SK-N-SH (cell line): ENCODE measurements around the gene PDGFRB. TPM values are rescaled to one million over a fixed set of nuclear protein-coding genes. Genes with fewer than 3 reads are reported as not detected.

Experiments used
- CTCF ChIA-PET: fragments of 300-600, 350-600 bp; formaldehyde crosslinking; extraction: SDS; loops from one replicate; lab custom pipeline; 2021; lab: Yijun Ruan, JAX
- POLR2A ChIA-PET: fragments of 350-600 bp; sonication (Branson Sonifier 250); formaldehyde crosslinking; extraction: SDS; loops from one replicate; lab custom pipeline; 2020; ENCODE audit warnings: antibody characterized with exemption, inconsistent platforms; lab: Yijun Ruan, JAX
- DNase-seq: peaks from one replicate; pipeline ENCODE4 v3.0.0; 2012
- H2AFZ ChIP-seq: fragments of 200-600 bp; sonication (generic); 2 replicates; pipeline ENCODE4 v1.8.1; 2016; ENCODE audit warnings: antibody characterized with exemption, mild to moderate bottlenecking, low read depth
- H3F3A ChIP-seq: fragments of 200-600 bp; sonication (generic); replicated peaks from 2 replicates; pipeline ENCODE3; 2016; ENCODE audit warnings: antibody characterized with exemption, mild to moderate bottlenecking; ENCODE audit not compliant: insufficient read depth
- H3K27ac ChIP-seq, 2 experiments: fragments of 200-500 bp in 1 of 2; fragments of 200-600 bp in 1 of 2; sonication (Bioruptor generic) in 1 of 2; sonication (generic), shearing (Covaris generic) in 1 of 2; 2 replicates each; pipeline versions ENCODE4 v1.5.1 to v1.6.1; 2014 to 2016; ENCODE audit warnings: low read depth in 2 of 2, inconsistent platforms in 1 of 2, low read length in 1 of 2, mild to moderate bottlenecking in 1 of 2, mixed read lengths in 1 of 2
- H3K27me3 ChIP-seq: fragments of 200-600 bp; sonication (generic), shearing (Covaris generic); 2 replicates; pipeline ENCODE4 v1.6.1; 2016; ENCODE audit warnings: mixed run types; ENCODE audit not compliant: insufficient read depth
- H3K36me3 ChIP-seq, 2 experiments: fragments of 200-500 bp in 1 of 2; fragments of 200-600 bp in 1 of 2; sonication (Bioruptor generic) in 1 of 2; sonication (generic) in 1 of 2; replicated peaks in 1 of 2; 2 replicates each; pipeline versions ENCODE3 to v1.5.1; 2014 to 2016; ENCODE audit warnings: low read length in 1 of 2, mild to moderate bottlenecking in 1 of 2; ENCODE audit not compliant: insufficient read depth in 2 of 2, control insufficient read depth in 1 of 2
- H3K4me1 ChIP-seq, 2 experiments: fragments of 200-500 bp in 1 of 2; fragments of 200-600 bp in 1 of 2; sonication (Bioruptor generic) in 1 of 2; sonication (generic), shearing (Covaris generic) in 1 of 2; 2 replicates each; pipeline versions ENCODE4 v1.5.1 to v1.6.1; 2014 to 2016; ENCODE audit warnings: low read depth in 1 of 2, low read length in 1 of 2, mixed run types in 1 of 2; ENCODE audit not compliant: insufficient read depth in 2 of 2, control insufficient read depth in 1 of 2
- H3K4me2 ChIP-seq: fragments of 200-600 bp; sonication (generic), shearing (Covaris generic); 2 replicates; pipeline ENCODE4 v1.6.1; 2017; ENCODE audit warnings: mixed run types
- H3K4me3 ChIP-seq, 2 experiments: fragments of 200-500 bp in 1 of 2; fragments of 200-600 bp in 1 of 2; sonication (Bioruptor generic) in 1 of 2; sonication (generic), shearing (Covaris generic) in 1 of 2; 2 replicates each; pipeline versions ENCODE4 v1.5.1 to v1.8.1; 2014 to 2016; ENCODE audit warnings: low read depth in 2 of 2, inconsistent platforms in 1 of 2, low read length in 1 of 2, mild to moderate bottlenecking in 1 of 2, mixed read lengths in 1 of 2, moderate library complexity in 1 of 2
- H3K79me2 ChIP-seq: fragments of 200-600 bp; sonication (generic); 2 replicates; pipeline ENCODE4 v1.8.1; 2017; ENCODE audit warnings: mild to moderate bottlenecking; ENCODE audit not compliant: insufficient read depth
- H3K9ac ChIP-seq: fragments of 200-600 bp; sonication (generic); 2 replicates; pipeline ENCODE4 v1.6.1; 2017; ENCODE audit warnings: mixed run types
- H3K9me2 ChIP-seq: fragments of 200-600 bp; sonication (generic); 2 replicates; pipeline ENCODE4 v1.6.1; 2017; ENCODE audit warnings: mixed run types
- H3K9me3 ChIP-seq: fragments of 200-600 bp; sonication (generic); 2 replicates; pipeline ENCODE4 v1.6.1; 2017; ENCODE audit warnings: mixed run types, mild to moderate bottlenecking, moderate library complexity
- H4K20me1 ChIP-seq: fragments of 200-600 bp; sonication (generic); 2 replicates; pipeline ENCODE4 v1.6.1; 2017; ENCODE audit warnings: mild to moderate bottlenecking, mixed run types; ENCODE audit not compliant: insufficient read depth
- EP300 ChIP-seq, 2 experiments: IDR thresholded peaks; 2 replicates each; pipeline versions ENCODE4 v1.4.0 to v1.6.1; 2012; ENCODE audit warnings: borderline replicate concordance in 1 of 2, low read depth in 1 of 2, low read length in 1 of 2
- FOSL2 ChIP-seq: IDR thresholded peaks from 2 replicates; pipeline ENCODE4 v1.4.0; 2012; ENCODE audit warnings: low read depth, mild to moderate bottlenecking, moderate library complexity, borderline replicate concordance
- FOXM1 ChIP-seq: IDR thresholded peaks from 2 replicates; pipeline ENCODE4 v1.4.0; 2012; ENCODE audit warnings: low read depth, mild to moderate bottlenecking
- GATA2 ChIP-seq: sonication (generic); formaldehyde crosslinking; IDR thresholded peaks from 2 replicates; pipeline ENCODE4 v1.5.0; 2020; ENCODE audit warnings: mild to moderate bottlenecking, missing genetic modification reagents
- MXI1 ChIP-seq: IDR thresholded peaks from 2 replicates; pipeline ENCODE4 v1.6.1; 2012; ENCODE audit warnings: mild to moderate bottlenecking, low read depth, low read length, improper control_type of control experiment
- POLR2AphosphoS5 ChIP-seq: IDR thresholded peaks from 2 replicates; pipeline ENCODE4 v1.6.1; 2012; ENCODE audit warnings: low read depth, low read length
- RAD21 ChIP-seq: IDR thresholded peaks from 2 replicates; pipeline ENCODE4 v1.6.1; 2012; ENCODE audit warnings: mild to moderate bottlenecking, low read length
- SMC3 ChIP-seq: IDR thresholded peaks from 2 replicates; pipeline ENCODE4 v1.6.1; 2012; ENCODE audit warnings: low read depth, low read length, improper control_type of control experiment
- WGBS: methylation state at CpG from one replicate; pipeline ENCODE4 v1.1.6; 2017; ENCODE audit warnings: low lambda C conversion rate; 5-methylcytosine and 5-hydroxymethylcytosine counted together
- polyA plus RNA-seq, 3 experiments: library from polyadenylated mRNA; depleted of rRNA; stranded (reverse); fragments of >200 nt; gene quantifications; 2 replicates each; pipeline ENCODE4 v1.2.3, GENCODE V29; 2012
- TF ChIP-seq, protein P1 (sequence below): IDR thresholded peaks from 2 replicates; pipeline ENCODE4 v1.4.0; 2012; ENCODE audit warnings: low read depth, borderline replicate concordance
- TF ChIP-seq, protein P2 (sequence below): IDR thresholded peaks from 2 replicates; pipeline ENCODE4 v1.4.0; 2012; ENCODE audit warnings: low read depth
- TF ChIP-seq, protein P3 (sequence below): IDR thresholded peaks from 2 replicates; pipeline ENCODE4 v1.4.0; 2012; ENCODE audit warnings: low read depth, borderline replicate concordance
- TF ChIP-seq, protein P4 (sequence below): fragments of 150-350 bp; IDR thresholded peaks from 2 replicates; pipeline ENCODE4 v1.6.1; 2016; ENCODE audit warnings: mild to moderate bottlenecking, low read depth, low read length

The PDGFRB gene
- polyA plus RNA-seq, 1 of the 3 experiments (the other 2 are of a cell fraction) = 32.1 TPM

DNA sequence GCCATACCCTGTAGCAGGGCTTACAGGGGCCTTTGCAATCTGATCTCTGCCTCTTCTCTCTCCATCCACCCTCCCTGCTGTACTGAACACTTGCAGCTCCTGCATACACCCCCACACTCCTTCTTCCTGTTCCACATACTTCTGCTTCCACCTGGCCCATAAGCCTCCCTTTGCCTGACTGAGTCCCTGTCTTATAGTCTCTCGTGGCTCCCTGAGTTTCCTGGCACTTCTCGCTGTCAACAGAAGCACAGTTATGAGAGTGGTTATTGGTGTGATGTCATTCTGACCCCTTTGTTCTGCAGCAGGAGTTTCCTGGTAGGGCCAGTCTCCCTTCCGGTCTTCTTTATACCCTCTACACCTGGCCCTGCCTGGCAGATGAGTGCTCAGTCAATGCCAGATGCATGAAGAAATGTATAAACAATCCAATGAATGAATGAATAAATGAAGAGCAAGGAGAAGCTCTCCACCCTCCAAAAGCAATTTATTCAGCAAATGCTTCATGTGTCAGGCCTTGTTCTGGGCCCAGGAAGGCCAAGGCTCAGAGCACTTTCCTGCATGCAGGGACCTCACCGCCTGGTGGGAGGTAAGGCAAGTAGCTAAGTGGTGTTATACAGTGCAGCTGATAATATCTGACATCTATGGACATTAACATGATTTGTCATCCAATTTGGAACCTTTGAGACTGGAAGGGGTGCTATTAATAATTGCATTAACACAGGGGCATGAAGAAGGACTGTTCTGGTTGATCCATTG, 48.8 kb downstream of the PDGFRB start:
- no peaks in the 10 kb centered on the region for H3K36me3 ChIP-seq
- TF ChIP-seq GATA2 (CRISPR knock-in tag) = peak; percentile 32; the same call in 1 of the 2 replicates
- TF ChIP-seq SMC3 = no peak
- no peak for TF ChIP-seq MXI1
- no peak overlapping the region for H3K4me2 ChIP-seq
- no peaks in the 10 kb centered on the region for H3K27me3 ChIP-seq
- ChIA-PET POLR2A (no interaction called here), CTCF (interaction anchor here (0.7 to 1.6 kb wide), 4 partner anchors 59 to 273 kb away, joined by 3 to 4 read pairs (median 3); no protein-coding TSS in a partner anchor)
- peak overlapping the region in 1 of 2 experiments; percentile 51; a peak in 1 of 4 replicates for H3K27ac ChIP-seq
- H3K79me2 ChIP-seq = no peaks in the 10 kb centered on the region
- H3K9me3 ChIP-seq = no peaks in the 10 kb centered on the region
- 96% methylated on average over 4 of the region's 4 CpGs for WGBS
- DNase-seq = no peak
- H3K4me1 ChIP-seq = peaks cover 0 to 30% of the 10 kb centered on the region in 2 experiments; a peak in 2 of 4 replicates
- no peaks in the 10 kb centered on the region for H4K20me1 ChIP-seq
- no peak overlapping the region for H2AFZ ChIP-seq
- no peaks in the 10 kb centered on the region for H3K9me2 ChIP-seq
- no peak overlapping the region for H3K9ac ChIP-seq
- no peak overlapping the region for H3K4me3 ChIP-seq
- no peaks in the 10 kb centered on the region for H3F3A ChIP-seq

DNA sequence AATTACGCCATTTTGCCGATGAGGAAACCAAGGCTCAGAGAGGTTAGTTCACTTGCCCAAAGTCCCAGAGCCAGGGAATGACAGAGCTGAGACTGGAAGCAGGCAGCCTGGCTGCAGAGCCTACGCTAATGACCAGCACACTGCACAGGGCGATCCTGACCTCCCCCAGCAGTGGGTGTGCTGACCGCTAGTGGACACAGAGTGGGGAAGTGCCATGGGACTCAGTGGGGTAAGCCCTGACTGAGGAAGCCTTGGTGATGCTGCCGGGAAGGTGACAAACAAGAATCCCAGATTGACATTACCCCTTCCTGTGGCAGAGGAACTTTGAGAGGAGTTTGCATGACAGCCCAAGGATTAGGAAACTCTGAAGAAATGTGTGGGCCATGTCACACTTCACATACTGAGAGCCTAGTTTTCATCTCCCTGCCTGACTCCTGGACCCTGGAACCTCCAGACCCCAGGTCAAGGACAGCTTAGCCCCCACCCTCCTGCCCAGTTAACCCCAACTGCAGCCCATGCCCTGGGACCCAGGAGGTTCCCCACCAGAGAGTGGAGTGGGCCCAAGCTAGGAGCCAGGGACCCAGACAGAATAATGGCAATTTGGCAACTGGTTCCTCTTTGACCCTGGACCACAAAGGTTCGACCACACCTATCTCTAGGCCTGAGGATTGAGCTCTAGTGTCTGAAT, 49.6 kb downstream of the PDGFRB start:
- POLR2A ChIA-PET = no interaction called here
- CTCF ChIA-PET = interaction anchor here (0.9 to 1.0 kb wide), 2 partner anchors 58 to 113 kb away, joined by 3 read pairs; no protein-coding TSS in a partner anchor
- TF ChIP-seq EP300 (IDR thresholded peaks at IDR 0.05; ENCODE audit: borderline replicate concordance in 1 of 2, low read depth in 1 of 2, low read length in 1 of 2) (no peak), MXI1 (no peak), FOSL2 (no peak)
- TF ChIP-seq, protein P1, sequence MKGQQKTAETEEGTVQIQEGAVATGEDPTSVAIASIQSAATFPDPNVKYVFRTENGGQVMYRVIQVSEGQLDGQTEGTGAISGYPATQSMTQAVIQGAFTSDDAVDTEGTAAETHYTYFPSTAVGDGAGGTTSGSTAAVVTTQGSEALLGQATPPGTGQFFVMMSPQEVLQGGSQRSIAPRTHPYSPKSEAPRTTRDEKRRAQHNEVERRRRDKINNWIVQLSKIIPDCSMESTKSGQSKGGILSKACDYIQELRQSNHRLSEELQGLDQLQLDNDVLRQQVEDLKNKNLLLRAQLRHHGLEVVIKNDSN = no peak

DNA sequence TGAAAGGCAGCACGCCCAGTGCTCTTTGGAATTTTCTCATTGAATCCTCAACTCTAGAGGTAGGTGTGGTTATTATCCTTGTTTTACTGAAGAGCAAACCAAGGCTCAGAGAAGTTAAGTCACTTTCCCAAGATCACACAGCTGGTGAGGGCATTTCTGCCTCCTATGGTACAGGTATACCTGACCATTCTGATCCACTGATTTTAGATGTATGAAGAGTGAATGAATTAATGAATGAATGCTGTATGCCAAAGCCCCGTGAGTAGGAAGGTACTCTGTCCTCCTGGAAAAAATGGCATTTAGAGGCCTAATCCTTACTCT, 51.1 kb downstream of the PDGFRB start:
- CTCF ChIA-PET = no interaction called here
- Histone ChIP-seq H3K9me2 (no peaks in the 10 kb centered on the region), H3K27me3 (no peaks in the 10 kb centered on the region)
- TF ChIP-seq, protein P2, sequence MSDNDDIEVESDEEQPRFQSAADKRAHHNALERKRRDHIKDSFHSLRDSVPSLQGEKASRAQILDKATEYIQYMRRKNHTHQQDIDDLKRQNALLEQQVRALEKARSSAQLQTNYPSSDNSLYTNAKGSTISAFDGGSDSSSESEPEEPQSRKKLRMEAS = no peak
- TF ChIP-seq FOXM1 (no peak), RAD21 (no peak), POLR2AphosphoS5 (no peak)
- TF ChIP-seq, protein P3, sequence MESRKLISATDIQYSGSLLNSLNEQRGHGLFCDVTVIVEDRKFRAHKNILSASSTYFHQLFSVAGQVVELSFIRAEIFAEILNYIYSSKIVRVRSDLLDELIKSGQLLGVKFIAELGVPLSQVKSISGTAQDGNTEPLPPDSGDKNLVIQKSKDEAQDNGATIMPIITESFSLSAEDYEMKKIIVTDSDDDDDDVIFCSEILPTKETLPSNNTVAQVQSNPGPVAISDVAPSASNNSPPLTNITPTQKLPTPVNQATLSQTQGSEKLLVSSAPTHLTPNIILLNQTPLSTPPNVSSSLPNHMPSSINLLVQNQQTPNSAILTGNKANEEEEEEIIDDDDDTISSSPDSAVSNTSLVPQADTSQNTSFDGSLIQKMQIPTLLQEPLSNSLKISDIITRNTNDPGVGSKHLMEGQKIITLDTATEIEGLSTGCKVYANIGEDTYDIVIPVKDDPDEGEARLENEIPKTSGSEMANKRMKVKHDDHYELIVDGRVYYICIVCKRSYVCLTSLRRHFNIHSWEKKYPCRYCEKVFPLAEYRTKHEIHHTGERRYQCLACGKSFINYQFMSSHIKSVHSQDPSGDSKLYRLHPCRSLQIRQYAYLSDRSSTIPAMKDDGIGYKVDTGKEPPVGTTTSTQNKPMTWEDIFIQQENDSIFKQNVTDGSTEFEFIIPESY = no peak
- TF ChIP-seq, protein P4, sequence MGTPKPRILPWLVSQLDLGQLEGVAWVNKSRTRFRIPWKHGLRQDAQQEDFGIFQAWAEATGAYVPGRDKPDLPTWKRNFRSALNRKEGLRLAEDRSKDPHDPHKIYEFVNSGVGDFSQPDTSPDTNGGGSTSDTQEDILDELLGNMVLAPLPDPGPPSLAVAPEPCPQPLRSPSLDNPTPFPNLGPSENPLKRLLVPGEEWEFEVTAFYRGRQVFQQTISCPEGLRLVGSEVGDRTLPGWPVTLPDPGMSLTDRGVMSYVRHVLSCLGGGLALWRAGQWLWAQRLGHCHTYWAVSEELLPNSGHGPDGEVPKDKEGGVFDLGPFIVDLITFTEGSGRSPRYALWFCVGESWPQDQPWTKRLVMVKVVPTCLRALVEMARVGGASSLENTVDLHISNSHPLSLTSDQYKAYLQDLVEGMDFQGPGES = no peak
- TF ChIP-seq, all 33 proteins: peak for 0
- Histone ChIP-seq H3K36me3 (no peaks in the 10 kb centered on the region), H3K79me2 (no peaks in the 10 kb centered on the region), H3K9ac (no peak overlapping the region), H2AFZ (no peak overlapping the region), H3K27ac (no peak overlapping the region), H3F3A (no peaks in the 10 kb centered on the region), H4K20me1 (no peaks in the 10 kb centered on the region), H3K4me2 (no peak overlapping the region), H3K4me3 (no peak overlapping the region), H3K9me3 (no peaks in the 10 kb centered on the region), H3K4me1 (peaks cover 0 to 25% of the 10 kb centered on the region in 2 experiments; a peak in 1 of 4 replicates)
- DNase-seq = no peak
- POLR2A ChIA-PET = no interaction called here
- WGBS = 92% methylated on average over 2 of the region's 2 CpGs

More for the DNA sequence above, 49.6 kb downstream of the PDGFRB start:
- H3K27me3 ChIP-seq = no peaks in the 10 kb centered on the region
- no peaks in the 10 kb centered on the region for H3K36me3 ChIP-seq
- no peaks in the 10 kb centered on the region for H3F3A ChIP-seq
- no peaks in the 10 kb centered on the region for H3K79me2 ChIP-seq
- H3K4me1 ChIP-seq = peaks cover 0 to 27% of the 10 kb centered on the region in 2 experiments; a peak in 1 of 4 replicates
- H3K4me3 ChIP-seq = no peak overlapping the region
- no peak overlapping the region for H3K9ac ChIP-seq
- H3K4me2 ChIP-seq = no peak overlapping the region
- no peak for DNase-seq
- H3K27ac ChIP-seq = no peak overlapping the region
- H3K9me3 ChIP-seq = no peaks in the 10 kb centered on the region
- H3K9me2 ChIP-seq = no peaks in the 10 kb centered on the region
- no peaks in the 10 kb centered on the region for H4K20me1 ChIP-seq
- no peak overlapping the region for H2AFZ ChIP-seq
- 92% methylated on average over 7 of the region's 7 CpGs for WGBS
